Activated T-helper 1 cell treated with Interleukin-2 at 50 U/mL for 16 hours (primary cell): Measurements from ENCODE around the gene SAMD10.
"Not testable (repeated sequence)": the region's sequence is repeated elsewhere in the genome, so short reads cannot be mapped to it uniquely, and the experiment has no call there.

Experiments used
- DNase-seq: peaks from one replicate; pipeline ENCODE4 v3.0.0-alpha.2; 2020; ENCODE audit warnings: low read depth

SAMD10 gene

GRCh38 chr20:64001607-64002011 is 22.2 kb upstream of the SAMD10 start:
- DNase-seq: no peak

GRCh38 chr20:64000906-64001305 is 21.5 kb upstream of the SAMD10 start:
- DNase-seq: no peak

GRCh38 chr20:63982937-63983336 is 3.5 kb upstream of the SAMD10 start:
- no peak for DNase-seq

GRCh38 chr20:63980806-63981728 is 1.6 kb upstream of the SAMD10 start, which contains the start of gene PRPF6:
TSS of gene PRPF6 (plus strand) at chr20:63981132. CDS start at chr20:63981246, 114 bp downstream.
- peak; percentile 91 for DNase-seq

GRCh38 chr20:63980317-63980805 is 919 bp upstream of the SAMD10 start:
- no peak for DNase-seq

GRCh38 chr20:63979229-63979556 is 249 bp downstream of the SAMD10 start:
- no peak for DNase-seq

GRCh38 chr20:63978319-63979228 is 868 bp downstream of the SAMD10 start:
- peak; percentile 40 for DNase-seq

GRCh38 chr20:63977739-63978276 is 1.6 kb downstream of the SAMD10 start:
- no peak for DNase-seq

GRCh38 chr20:63976980-63977738 is 2.3 kb downstream of the SAMD10 start:
- no peak for DNase-seq

- not testable (repeated sequence) for DNase-seq
Observed at GRCh38 chr20:63976511-63976910, 2.9 kb downstream of the SAMD10 start.

- no peak for DNase-seq
Observed at GRCh38 chr20:63974402-63975200, 4.8 kb downstream of the SAMD10 start.

GRCh38 chr20:63973636-63974401 is 5.6 kb downstream of the SAMD10 start:
- DNase-seq: peak; percentile 68

GRCh38 chr20:63973160-63973479 is 6.3 kb downstream of the SAMD10 start:
- no peak for DNase-seq

- no peak for DNase-seq
Observed at GRCh38 chr20:63972312-63973159, 6.9 kb downstream of the SAMD10 start.

GRCh38 chr20:63971960-63972311 is 7.5 kb downstream of the SAMD10 start:
- DNase-seq: not testable (repeated sequence)

- no peak for DNase-seq
Observed at GRCh38 chr20:63970714-63971431, 8.6 kb downstream of the SAMD10 start.

- DNase-seq: peak; percentile 44
Observed at GRCh38 chr20:63969838-63970713, 9.4 kb downstream of the SAMD10 start, which contains the start of gene ZNF512B. TSS of gene ZNF512B (minus strand) at chr20:63969930. CDS start at chr20:63967950, 1,980 bp downstream.
